KMS-11 (cell line): ENCODE measurements around the gene LPAR1.

Source experiments
- H2AFZ ChIP-seq: fragments of 200-600 bp; sonication (generic); 2 replicates; pipeline ENCODE4 v1.6.1; 2016; ENCODE audit warnings: antibody characterized with exemption, mixed run types, low read depth
- H3K27ac ChIP-seq: fragments of 200-600 bp; sonication (generic); 2 replicates; pipeline ENCODE4 v1.6.1; 2016; ENCODE audit warnings: mild to moderate bottlenecking, mixed run types
- H3K27me3 ChIP-seq: fragments of 200-600 bp; sonication (generic); 2 replicates; pipeline ENCODE4 v1.6.1; 2017; ENCODE audit warnings: mild to moderate bottlenecking, low read depth, mixed run types, moderate library complexity; ENCODE audit not compliant: insufficient read depth
- H3K36me3 ChIP-seq: fragments of 200-600 bp; sonication (generic); 2 replicates; pipeline ENCODE4 v1.6.1; 2017; ENCODE audit warnings: mild to moderate bottlenecking, mixed run types; ENCODE audit not compliant: insufficient read depth
- H3K4me1 ChIP-seq: fragments of 200-600 bp; sonication (generic); 2 replicates; pipeline ENCODE4 v1.6.1; 2016; ENCODE audit warnings: mild to moderate bottlenecking, low read depth, mixed run types; ENCODE audit not compliant: poor library complexity, severe bottlenecking
- H3K4me2 ChIP-seq: fragments of 200-600 bp; sonication (generic); 2 replicates; pipeline ENCODE4 v1.7.0; 2016; ENCODE audit warnings: mild to moderate bottlenecking, mixed run types
- H3K4me3 ChIP-seq: fragments of 200-600 bp; sonication (generic); IDR thresholded peaks from 2 replicates; pipeline ENCODE4 v1.6.1; 2017; ENCODE audit warnings: low read depth, low read length, mixed read lengths; ENCODE audit not compliant: insufficient read depth
- H3K79me2 ChIP-seq: fragments of 200-600 bp; sonication (generic); 2 replicates; pipeline ENCODE4 v1.6.1; 2016; ENCODE audit warnings: low read depth, mixed run types; ENCODE audit not compliant: insufficient read depth
- H3K9ac ChIP-seq: fragments of 200-600 bp; sonication (generic); 2 replicates; pipeline ENCODE4 v1.6.1; 2016; ENCODE audit warnings: mild to moderate bottlenecking, mixed run types
- H4K20me1 ChIP-seq: fragments of 200-600 bp; sonication (generic); 2 replicates; pipeline ENCODE4 v1.6.1; 2016; ENCODE audit warnings: mild to moderate bottlenecking, mixed run types; ENCODE audit not compliant: insufficient read depth
- TF ChIP-seq, protein P1 (sequence below): fragments of 200-600 bp; sonication (generic); conservative IDR thresholded peaks from 2 replicates; pipeline ENCODE4 v1.6.1; 2017; ENCODE audit warnings: low read depth, mild to moderate bottlenecking, antibody characterized with exemption, low read length, moderate library complexity, mixed read lengths

The LPAR1 gene

DNA sequence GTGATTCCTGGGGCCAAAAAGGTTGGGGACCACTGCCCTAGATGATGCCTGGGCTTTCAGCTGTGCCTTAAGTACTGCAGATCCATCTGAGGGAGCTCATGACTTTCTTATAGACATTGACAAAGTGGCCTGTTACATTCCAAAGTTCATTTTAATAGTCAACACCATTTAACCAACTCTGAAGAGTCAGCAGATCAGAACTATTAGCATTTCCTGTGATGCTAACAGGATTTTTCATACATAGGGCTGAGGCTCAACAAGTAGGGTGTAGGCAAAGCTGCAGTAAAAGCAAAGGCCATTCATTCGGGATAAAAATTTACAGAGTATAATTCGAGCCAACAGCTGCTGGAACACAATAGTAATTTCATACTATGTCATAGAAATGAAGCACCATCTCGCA lies 105.4 kb downstream of the LPAR1 start:
- H4K20me1 ChIP-seq, result no peaks in the 10 kb centered on the region
- TF ChIP-seq, protein P1, sequence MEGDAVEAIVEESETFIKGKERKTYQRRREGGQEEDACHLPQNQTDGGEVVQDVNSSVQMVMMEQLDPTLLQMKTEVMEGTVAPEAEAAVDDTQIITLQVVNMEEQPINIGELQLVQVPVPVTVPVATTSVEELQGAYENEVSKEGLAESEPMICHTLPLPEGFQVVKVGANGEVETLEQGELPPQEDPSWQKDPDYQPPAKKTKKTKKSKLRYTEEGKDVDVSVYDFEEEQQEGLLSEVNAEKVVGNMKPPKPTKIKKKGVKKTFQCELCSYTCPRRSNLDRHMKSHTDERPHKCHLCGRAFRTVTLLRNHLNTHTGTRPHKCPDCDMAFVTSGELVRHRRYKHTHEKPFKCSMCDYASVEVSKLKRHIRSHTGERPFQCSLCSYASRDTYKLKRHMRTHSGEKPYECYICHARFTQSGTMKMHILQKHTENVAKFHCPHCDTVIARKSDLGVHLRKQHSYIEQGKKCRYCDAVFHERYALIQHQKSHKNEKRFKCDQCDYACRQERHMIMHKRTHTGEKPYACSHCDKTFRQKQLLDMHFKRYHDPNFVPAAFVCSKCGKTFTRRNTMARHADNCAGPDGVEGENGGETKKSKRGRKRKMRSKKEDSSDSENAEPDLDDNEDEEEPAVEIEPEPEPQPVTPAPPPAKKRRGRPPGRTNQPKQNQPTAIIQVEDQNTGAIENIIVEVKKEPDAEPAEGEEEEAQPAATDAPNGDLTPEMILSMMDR, result no peak
- H3K79me2 ChIP-seq, result no peaks in the 10 kb centered on the region
- H3K9ac ChIP-seq, result no peak overlapping the region
- H3K27me3 ChIP-seq, result no peaks in the 10 kb centered on the region
- H3K27ac ChIP-seq, result no peak overlapping the region
- H3K4me3 ChIP-seq, result no peak overlapping the region
- peak overlapping the region; percentile 9; the same call in 1 of the 2 replicates for H3K4me2 ChIP-seq
- no peak overlapping the region; the same call in 1 of the 2 replicates for H2AFZ ChIP-seq
- H3K36me3 ChIP-seq, result no peaks in the 10 kb centered on the region
- peaks cover 9% of the 10 kb centered on the region for H3K4me1 ChIP-seq

DNA sequence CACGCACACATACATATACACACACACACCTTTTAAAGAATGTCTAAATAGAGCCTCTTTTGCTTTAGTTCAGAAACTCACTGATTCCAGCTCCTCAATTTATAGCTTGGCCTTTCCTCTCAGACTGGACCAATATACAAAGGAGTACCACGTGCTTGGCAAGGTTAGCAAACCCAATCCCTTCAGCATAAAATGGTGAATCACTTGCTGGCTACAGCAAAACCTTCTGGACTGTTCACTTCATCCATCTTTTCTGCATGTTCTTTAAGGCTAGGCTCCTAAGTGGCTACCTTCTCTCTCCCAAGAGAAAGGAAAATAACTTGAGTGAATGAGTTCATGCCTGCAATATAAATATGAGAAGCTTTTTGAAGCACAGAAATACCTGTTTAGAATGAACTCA lies 109.7 kb downstream of the LPAR1 start:
- no peak overlapping the region for H2AFZ ChIP-seq
- TF ChIP-seq, protein P1, result no peak
- no peaks in the 10 kb centered on the region for H3K36me3 ChIP-seq
- H3K9ac ChIP-seq, result no peak overlapping the region
- peaks cover 9% of the 10 kb centered on the region for H3K4me1 ChIP-seq
- no peak overlapping the region for H3K4me3 ChIP-seq
- H4K20me1 ChIP-seq, result no peaks in the 10 kb centered on the region
- H3K27ac ChIP-seq, result no peak overlapping the region
- no peak overlapping the region for H3K4me2 ChIP-seq
- H3K27me3 ChIP-seq, result no peaks in the 10 kb centered on the region
- no peaks in the 10 kb centered on the region for H3K79me2 ChIP-seq

DNA sequence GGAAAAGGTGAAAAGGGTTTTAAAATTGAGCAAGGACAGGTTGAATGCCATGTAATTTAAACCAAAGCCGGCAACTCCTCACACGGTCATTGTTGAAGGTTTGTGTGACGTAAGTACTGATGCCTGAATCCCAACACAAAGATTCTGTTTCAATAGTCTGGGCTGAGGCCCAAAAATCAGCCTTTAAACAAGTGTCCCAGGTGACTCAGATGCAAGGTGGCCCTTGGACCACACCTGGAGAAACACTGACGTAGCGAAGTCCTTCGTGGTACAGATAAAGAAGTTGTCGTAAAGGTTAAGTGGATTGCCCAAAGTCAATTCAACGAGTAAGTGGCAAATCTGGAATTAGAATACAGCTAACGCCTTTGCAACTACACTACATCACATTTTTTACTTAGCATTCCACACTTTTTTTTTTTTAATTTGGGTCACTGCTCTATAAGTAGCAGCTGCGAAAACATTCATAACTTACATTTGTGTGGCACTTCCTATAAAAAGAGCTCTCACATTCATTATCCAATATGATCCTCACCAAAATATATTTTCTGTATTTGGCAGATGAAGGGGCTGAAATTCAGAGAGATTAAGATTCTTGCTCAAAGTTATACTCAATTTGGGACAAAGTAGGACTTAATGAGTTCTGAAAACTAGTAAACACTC lies 111.3 kb downstream of the LPAR1 start:
- Histone ChIP-seq H3K9ac (no peak overlapping the region), H4K20me1 (no peaks in the 10 kb centered on the region), H3K27ac (no peak overlapping the region), H2AFZ (no peak overlapping the region), H3K79me2 (no peaks in the 10 kb centered on the region), H3K4me2 (no peak overlapping the region), H3K36me3 (no peaks in the 10 kb centered on the region), H3K4me3 (no peak overlapping the region), H3K27me3 (no peaks in the 10 kb centered on the region), H3K4me1 (no peaks in the 10 kb centered on the region)
- TF ChIP-seq, protein P1, result no peak

DNA sequence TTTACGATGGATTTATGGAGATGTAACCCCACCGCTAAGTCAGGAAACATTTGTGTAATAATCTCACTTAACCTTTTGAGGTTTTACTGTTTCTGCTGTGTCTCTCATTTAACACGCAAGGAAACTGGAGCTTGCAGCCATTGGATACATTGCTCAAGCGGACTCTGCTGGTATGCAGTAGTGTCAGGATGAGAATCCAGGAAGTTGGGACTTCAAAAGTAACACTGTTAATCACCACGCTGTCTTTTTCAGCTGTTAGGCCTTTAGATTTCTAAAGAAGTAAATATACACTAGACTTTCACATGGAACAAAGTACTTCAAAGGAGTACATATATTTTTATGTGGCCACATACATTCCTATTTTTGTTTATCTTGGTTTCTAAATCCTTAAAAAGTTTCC lies 114.7 kb downstream of the LPAR1 start:
- Histone ChIP-seq H4K20me1 (no peaks in the 10 kb centered on the region), H3K27me3 (no peaks in the 10 kb centered on the region), H3K27ac (no peak overlapping the region), H3K4me2 (no peak overlapping the region), H2AFZ (no peak overlapping the region), H3K9ac (no peak overlapping the region), H3K79me2 (no peaks in the 10 kb centered on the region), H3K4me3 (no peak overlapping the region), H3K36me3 (no peaks in the 10 kb centered on the region), H3K4me1 (no peaks in the 10 kb centered on the region)
- TF ChIP-seq, protein P1, result no peak
